Sigmoid colon (tissue), 4 donors: ENCODE results near the gene DIPK1A.

ENCODE experiments used
- CTCF ChIP-seq, 4 experiments: fragments of 450-650 bp in 3 of 4; fragments of 200-600 bp in 1 of 4; IDR thresholded peaks; one replicate each; pipeline ENCODE4 v1.5.1; 2016 to 2019; ENCODE audit warnings: antibody characterized with exemption in 4 of 4, mild to moderate bottlenecking in 3 of 4, moderate library complexity in 2 of 4
- POLR2A ChIP-seq, 2 donors: fragments of 450-650 bp; IDR thresholded peaks; one replicate each; pipeline ENCODE4 v1.6.1; 2016; ENCODE audit warnings: antibody characterized with exemption in 2 of 2, mild to moderate bottlenecking in 2 of 2, moderate library complexity in 2 of 2
- POLR2AphosphoS5 ChIP-seq, 4 donors: sonication (generic); formaldehyde crosslinking; IDR thresholded peaks; one replicate each; pipeline ENCODE4 v1.6.1; 2017; ENCODE audit warnings: antibody characterized with exemption in 4 of 4

- TF ChIP-seq POLR2AphosphoS5 (IDR thresholded peaks at IDR 0.05) (no peak), CTCF (IDR thresholded peaks at IDR 0.05) (no peak), POLR2A (IDR thresholded peaks at IDR 0.05) (no peak)
Measured at GRCh38 chr1:92876351-92876750, 84.9 kb downstream of the DIPK1A start.
